Fibroblast of lung (primary cell): Measurements from ENCODE around the gene NR5A1. TPM values are rescaled to one million over a fixed set of nuclear protein-coding genes. Genes with fewer than 3 reads are reported as not detected.

Experiments used
- DNase-seq, 2 donors: peaks; one replicate each; pipeline versions ENCODE4 v3.0.0 to v3.0.0-alpha.2; 2010; ENCODE audit warnings: low read depth in 2 of 2
- H2AFZ ChIP-seq: 2 replicates; pipeline ENCODE4 v1.5.1; 2012; ENCODE audit warnings: low read length, control low read depth, inconsistent platforms
- H3K27ac ChIP-seq: 2 replicates; pipeline ENCODE4 v1.5.1; 2011; ENCODE audit warnings: low read length, control low read depth; ENCODE audit not compliant: insufficient read depth
- H3K27me3 ChIP-seq: 2 replicates; pipeline ENCODE4 v1.5.1; 2011; ENCODE audit warnings: mild to moderate bottlenecking, low read length; ENCODE audit not compliant: control insufficient read depth, insufficient read depth
- H3K36me3 ChIP-seq: 2 replicates; pipeline ENCODE4 v1.5.1; 2011; ENCODE audit warnings: low read length; ENCODE audit not compliant: control insufficient read depth, insufficient read depth
- H3K4me1 ChIP-seq: 2 replicates; pipeline ENCODE4 v1.5.1; 2011; ENCODE audit warnings: low read length; ENCODE audit not compliant: control insufficient read depth, insufficient read depth; ENCODE audit errors: extremely low read depth
- H3K4me2 ChIP-seq: 2 replicates; pipeline ENCODE4 v1.5.1; 2011; ENCODE audit warnings: low read length, control low read depth; ENCODE audit not compliant: insufficient read depth; ENCODE audit errors: extremely low read depth
- H3K4me3 ChIP-seq, 4 experiments: fragments of 200-600 bp in 1 of 4; sonication (generic) in 1 of 4; replicated peaks in 1 of 4; 2 replicates each; pipeline ENCODE4 v1.5.1; 2011 to 2016; ENCODE audit warnings: low read length in 4 of 4, low read depth in 3 of 4, mild to moderate bottlenecking in 3 of 4, control low read depth in 2 of 4, inconsistent platforms in 1 of 4, mixed read lengths in 1 of 4; ENCODE audit not compliant: insufficient read depth in 1 of 4; ENCODE audit errors: control extremely low read depth in 1 of 4
- H3K79me2 ChIP-seq: 2 replicates; pipeline ENCODE4 v1.5.1; 2012; ENCODE audit warnings: mild to moderate bottlenecking, low read length, inconsistent platforms; ENCODE audit not compliant: control insufficient read depth, insufficient read depth
- H3K9ac ChIP-seq: 2 replicates; pipeline ENCODE4 v1.5.1; 2011; ENCODE audit warnings: mild to moderate bottlenecking, low read length, control low read depth; ENCODE audit not compliant: insufficient read depth
- H3K9me3 ChIP-seq: 2 replicates; pipeline ENCODE4 v1.5.1; 2012; ENCODE audit warnings: low read depth, low read length; ENCODE audit not compliant: control insufficient read depth, insufficient read depth
- H4K20me1 ChIP-seq: 2 replicates; pipeline ENCODE4 v1.5.1; 2011; ENCODE audit warnings: low read length; ENCODE audit not compliant: control insufficient read depth, insufficient read depth; ENCODE audit errors: extremely low read depth
- EZH2 ChIP-seq: IDR thresholded peaks from 2 replicates; pipeline ENCODE4 v1.5.1; 2012; ENCODE audit warnings: low read length, control low read depth, mild to moderate bottlenecking; ENCODE audit errors: missing control alignments
- polyA plus RNA-seq, 2 donors: library from polyadenylated mRNA; depleted of rRNA in 1 of 2; stranded (reverse) in 1 of 2; unstranded in 1 of 2; fragments of >200 nt; gene quantifications; 2 replicates each; pipeline ENCODE4 v1.2.1, GENCODE V29; 2011 to 2012; ENCODE audit warnings: missing spikeins in 1 of 2
- total RNA-seq: library from RNA; depleted of rRNA; stranded (reverse); fragments of >200 nt; gene quantifications from 2 replicates; pipeline ENCODE4 v1.2.1, GENCODE V29; 2014
- TF ChIP-seq, protein P1 (sequence below), 2 donors: IDR thresholded peaks in 1 of 2; conservative IDR thresholded peaks in 1 of 2; 1 replicate in 1 of 2; 2 replicates in 1 of 2; pipeline ENCODE4 v1.5.1; 2011 to 2012; ENCODE audit warnings: low read length in 2 of 2, control low read depth in 1 of 2, inconsistent platforms in 1 of 2, low read depth in 1 of 2, mild to moderate bottlenecking in 1 of 2

The NR5A1 gene
- total and polyA plus RNA-seq, 2 donors (not counting 1 experiment from before 2014, with no cell fraction given) = not detected

GRCh38 chr9:124491049-124491975 lies 15.9 kb downstream of the NR5A1 start:
- no peaks in the 10 kb centered on the region for H3K4me1 ChIP-seq
- no peaks in the 10 kb centered on the region for H3K9me3 ChIP-seq
- no peaks in the 10 kb centered on the region for H3K79me2 ChIP-seq
- no peaks in the 10 kb centered on the region for H4K20me1 ChIP-seq
- H2AFZ ChIP-seq = no peak overlapping the region
- no peak overlapping the region for H3K27ac ChIP-seq
- H3K27me3 ChIP-seq = peaks cover 23% of the 10 kb centered on the region
- H3K9ac ChIP-seq = no peak overlapping the region
- DNase-seq = no peak
- H3K4me2 ChIP-seq = no peak overlapping the region
- TF ChIP-seq, protein P1, sequence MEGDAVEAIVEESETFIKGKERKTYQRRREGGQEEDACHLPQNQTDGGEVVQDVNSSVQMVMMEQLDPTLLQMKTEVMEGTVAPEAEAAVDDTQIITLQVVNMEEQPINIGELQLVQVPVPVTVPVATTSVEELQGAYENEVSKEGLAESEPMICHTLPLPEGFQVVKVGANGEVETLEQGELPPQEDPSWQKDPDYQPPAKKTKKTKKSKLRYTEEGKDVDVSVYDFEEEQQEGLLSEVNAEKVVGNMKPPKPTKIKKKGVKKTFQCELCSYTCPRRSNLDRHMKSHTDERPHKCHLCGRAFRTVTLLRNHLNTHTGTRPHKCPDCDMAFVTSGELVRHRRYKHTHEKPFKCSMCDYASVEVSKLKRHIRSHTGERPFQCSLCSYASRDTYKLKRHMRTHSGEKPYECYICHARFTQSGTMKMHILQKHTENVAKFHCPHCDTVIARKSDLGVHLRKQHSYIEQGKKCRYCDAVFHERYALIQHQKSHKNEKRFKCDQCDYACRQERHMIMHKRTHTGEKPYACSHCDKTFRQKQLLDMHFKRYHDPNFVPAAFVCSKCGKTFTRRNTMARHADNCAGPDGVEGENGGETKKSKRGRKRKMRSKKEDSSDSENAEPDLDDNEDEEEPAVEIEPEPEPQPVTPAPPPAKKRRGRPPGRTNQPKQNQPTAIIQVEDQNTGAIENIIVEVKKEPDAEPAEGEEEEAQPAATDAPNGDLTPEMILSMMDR (conservative IDR thresholded peaks at IDR 0.05 in 1 of 2, IDR thresholded peaks at IDR 0.05 in 1 of 2; ENCODE audit: low read depth in 1 of 2, low read length in 2 of 2) = no peak
- TF ChIP-seq EZH2 = no peak
- no peaks in the 10 kb centered on the region for H3K36me3 ChIP-seq
- no peak overlapping the region for H3K4me3 ChIP-seq

GRCh38 chr9:124490004-124490403 lies 17.2 kb downstream of the NR5A1 start:
- H3K36me3 ChIP-seq = no peaks in the 10 kb centered on the region
- no peak overlapping the region for H3K27ac ChIP-seq
- no peak overlapping the region for H3K9ac ChIP-seq
- peaks cover 26% of the 10 kb centered on the region for H3K27me3 ChIP-seq
- no peaks in the 10 kb centered on the region for H3K9me3 ChIP-seq
- no peak for TF ChIP-seq EZH2
- TF ChIP-seq, protein P1 (conservative IDR thresholded peaks at IDR 0.05 in 1 of 2, IDR thresholded peaks at IDR 0.05 in 1 of 2; ENCODE audit: low read depth in 1 of 2, low read length in 2 of 2) = no peak
- H3K4me3 ChIP-seq = no peak overlapping the region
- no peak overlapping the region for H2AFZ ChIP-seq
- H3K4me2 ChIP-seq = no peak overlapping the region
- H3K4me1 ChIP-seq = no peaks in the 10 kb centered on the region
- H3K79me2 ChIP-seq = no peaks in the 10 kb centered on the region
- DNase-seq = no peak
- no peaks in the 10 kb centered on the region for H4K20me1 ChIP-seq

DNA sequence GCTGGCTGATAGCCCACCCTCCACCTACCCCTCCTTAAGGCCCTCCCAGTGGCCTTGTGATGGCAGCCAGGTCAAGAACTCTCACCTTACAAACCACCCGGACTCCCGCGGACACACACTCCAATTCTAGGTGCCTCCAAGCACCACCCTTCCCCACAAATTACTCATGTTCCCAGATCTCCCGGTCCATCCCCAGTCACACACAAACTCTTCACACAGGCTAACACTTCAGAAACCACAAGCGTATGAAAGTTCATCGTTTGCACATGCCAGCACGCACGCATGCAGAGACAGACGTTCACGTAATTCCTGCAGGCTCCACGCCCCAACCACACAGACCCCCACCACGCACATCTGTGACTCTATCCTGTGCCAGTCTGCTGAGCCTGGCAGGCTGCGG lies 18.0 kb downstream of the NR5A1 start:
- TF ChIP-seq EZH2 = no peak
- TF ChIP-seq, protein P1 (conservative IDR thresholded peaks at IDR 0.05 in 1 of 2, IDR thresholded peaks at IDR 0.05 in 1 of 2; ENCODE audit: low read depth in 1 of 2, low read length in 2 of 2) = no peak
- DNase-seq = peak in 1 of 2 donors; percentile 20
- no peaks in the 10 kb centered on the region for H3K4me1 ChIP-seq
- no peak overlapping the region for H3K27ac ChIP-seq
- no peaks in the 10 kb centered on the region for H4K20me1 ChIP-seq
- no peak overlapping the region for H3K4me3 ChIP-seq
- peaks cover 26% of the 10 kb centered on the region for H3K27me3 ChIP-seq
- no peaks in the 10 kb centered on the region for H3K36me3 ChIP-seq
- H3K9ac ChIP-seq = no peak overlapping the region
- no peak overlapping the region for H3K4me2 ChIP-seq
- H2AFZ ChIP-seq = no peak overlapping the region
- H3K9me3 ChIP-seq = no peaks in the 10 kb centered on the region
- no peaks in the 10 kb centered on the region for H3K79me2 ChIP-seq
